Stomach (tissue), 4 donors: ENCODE results near the gene SCAMP5.

Experiments used
- POLR2AphosphoS5 ChIP-seq, 3 donors: sonication (generic); formaldehyde crosslinking; IDR thresholded peaks; one replicate each; pipeline ENCODE4 v1.6.1; 2016; ENCODE audit warnings: antibody characterized with exemption in 3 of 3
- TF ChIP-seq, protein P1 (sequence below), 7 experiments: fragments of 450-650 bp in 4 of 7; fragments of 200-600 bp in 3 of 7; sonication (generic) in 3 of 7; IDR thresholded peaks; one replicate each; pipeline ENCODE4 v1.5.1; 2016 to 2019; ENCODE audit warnings: antibody characterized with exemption in 7 of 7, control low read depth in 2 of 7, mild to moderate bottlenecking in 1 of 7

DNA sequence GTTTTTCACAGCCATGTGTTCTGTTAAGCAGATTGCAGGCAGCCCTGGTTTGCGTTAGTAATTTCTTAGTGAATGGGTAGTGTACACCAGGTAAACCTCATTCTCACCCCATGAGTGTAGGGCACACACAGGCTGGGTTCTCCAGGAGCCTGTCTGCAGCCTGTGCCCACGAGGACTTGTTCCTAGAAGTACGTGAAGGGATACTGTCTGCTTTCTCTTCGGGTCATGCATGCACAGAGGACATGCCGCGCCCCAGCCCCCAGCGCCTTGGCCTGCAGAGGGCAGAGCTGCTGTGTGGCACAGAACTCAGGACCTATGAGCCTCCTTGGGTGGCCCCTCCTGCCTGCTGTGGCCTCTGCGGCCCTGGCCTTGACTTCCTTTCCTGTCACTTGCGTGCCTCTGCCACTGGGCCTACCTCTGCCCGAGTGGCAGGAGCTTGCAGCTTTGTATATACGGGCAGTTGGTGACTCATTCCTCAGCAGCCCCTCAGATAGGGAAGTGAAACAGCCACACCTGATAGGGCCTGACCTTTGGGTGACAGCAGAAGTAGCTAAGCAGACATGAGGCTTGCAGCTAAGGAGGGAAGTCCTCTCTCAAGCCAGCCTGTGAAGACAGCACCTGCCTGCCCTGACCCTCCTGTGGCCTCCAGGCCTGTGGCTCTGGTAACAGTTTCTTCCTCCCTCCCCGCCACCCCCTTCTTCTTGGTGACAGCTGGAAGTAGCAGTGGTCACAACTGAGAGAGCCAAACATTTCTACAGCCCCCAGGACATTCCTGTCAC is 47.6 kb downstream of the SCAMP5 start:
- peak; percentile 21 to 92 (median 84) for TF ChIP-seq POLR2AphosphoS5 (IDR thresholded peaks at IDR 0.05)
- TF ChIP-seq, protein P1, sequence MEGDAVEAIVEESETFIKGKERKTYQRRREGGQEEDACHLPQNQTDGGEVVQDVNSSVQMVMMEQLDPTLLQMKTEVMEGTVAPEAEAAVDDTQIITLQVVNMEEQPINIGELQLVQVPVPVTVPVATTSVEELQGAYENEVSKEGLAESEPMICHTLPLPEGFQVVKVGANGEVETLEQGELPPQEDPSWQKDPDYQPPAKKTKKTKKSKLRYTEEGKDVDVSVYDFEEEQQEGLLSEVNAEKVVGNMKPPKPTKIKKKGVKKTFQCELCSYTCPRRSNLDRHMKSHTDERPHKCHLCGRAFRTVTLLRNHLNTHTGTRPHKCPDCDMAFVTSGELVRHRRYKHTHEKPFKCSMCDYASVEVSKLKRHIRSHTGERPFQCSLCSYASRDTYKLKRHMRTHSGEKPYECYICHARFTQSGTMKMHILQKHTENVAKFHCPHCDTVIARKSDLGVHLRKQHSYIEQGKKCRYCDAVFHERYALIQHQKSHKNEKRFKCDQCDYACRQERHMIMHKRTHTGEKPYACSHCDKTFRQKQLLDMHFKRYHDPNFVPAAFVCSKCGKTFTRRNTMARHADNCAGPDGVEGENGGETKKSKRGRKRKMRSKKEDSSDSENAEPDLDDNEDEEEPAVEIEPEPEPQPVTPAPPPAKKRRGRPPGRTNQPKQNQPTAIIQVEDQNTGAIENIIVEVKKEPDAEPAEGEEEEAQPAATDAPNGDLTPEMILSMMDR (IDR thresholded peaks at IDR 0.05) = peak in 5 of 7 experiments; percentile 12 to 71 (median 60)
